ENCODE measurements around the gene GNE. TPM values are rescaled to one million over a fixed set of nuclear protein-coding genes. Genes with fewer than 3 reads are reported as not detected.
A peak's percentile ranks its signal among the peaks of the same experiment; 100 is the strongest.
"Not testable (repeated sequence)": the region's sequence is repeated elsewhere in the genome, so short reads cannot be mapped to it uniquely, and the experiment has no call there.

GNE gene
- total RNA-seq, 6 experiments from 2014 or later: 45.4 to 133 (median 76.5) TPM

- 7% methylated on average over 9 of the region's 9 CpGs for WGBS (ENCODE audit: insufficient coverage, low coverage, low lambda C conversion rate, missing lambda C conversion rate)
- Histone ChIP-seq H3K27ac (peak overlapping the region; percentile 82 to 93 (median 83)), H3K36me3 (no peaks in the 10 kb centered on the region), H3K9me3 (no peaks in the 10 kb centered on the region), H3K4me3 (peak overlapping the region; percentile 95 to 99 (median 95)), H3K27me3 (no peaks in the 10 kb centered on the region), H3K4me1 (peaks cover 0 to 22% (median 12%) of the 10 kb centered on the region in 4 donors)
- intact Hi-C loops (cut with DNase I): no loop called here
- peak in 1 of 4 donors; percentile 8 for ATAC-seq
- TF ChIP-seq POLR2A (IDR thresholded peaks at IDR 0.05): no peak
- no peak for TF ChIP-seq CTCF (IDR thresholded peaks at IDR 0.05)
- no peak for DNase-seq
Observed at GRCh38 chr9:36189976-36190375, 68.3 kb downstream of the GNE start.

- no peak overlapping the region for H3K4me3 ChIP-seq
- no peaks in the 10 kb centered on the region for H3K36me3 ChIP-seq
- no peaks in the 10 kb centered on the region for H3K27me3 ChIP-seq
- no peak for DNase-seq
- no peak for TF ChIP-seq POLR2A (IDR thresholded peaks at IDR 0.05)
- TF ChIP-seq CTCF (IDR thresholded peaks at IDR 0.05): no peak
- intact Hi-C loops (cut with DNase I): no loop called here
- H3K4me1 ChIP-seq: peaks cover 0 to 16% (median 8%) of the 10 kb centered on the region in 4 donors
- no peaks in the 10 kb centered on the region for H3K9me3 ChIP-seq
- WGBS (ENCODE audit: insufficient coverage, low coverage, low lambda C conversion rate, missing lambda C conversion rate): 70% methylated on average over 5 of the region's 5 CpGs
- no peak for ATAC-seq
- H3K27ac ChIP-seq: no peak overlapping the region
Observed at GRCh38 chr9:36188212-36188611, 70.0 kb downstream of the GNE start.

- DNase-seq: no peak
- intact Hi-C loops (cut with DNase I): no loop called here
Observed at GRCh38 chr9:36187414-36187813, 70.8 kb downstream of the GNE start.

GRCh38 chr9:36180243-36180642 is 78.0 kb downstream of the GNE start:
- DNase-seq; H3K27ac ChIP-seq; H3K4me3 ChIP-seq; H3K4me1 ChIP-seq; ATAC-seq; H3K27me3 ChIP-seq; intact Hi-C loops (cut with DNase I); H3K36me3 ChIP-seq; H3K9me3 ChIP-seq: not testable (repeated sequence)
- WGBS (ENCODE audit: insufficient coverage, low coverage, low lambda C conversion rate, missing lambda C conversion rate): 87% methylated on average over 5 of the region's 6 CpGs

More at GRCh38 chr9:36187414-36187813, 70.8 kb downstream of the GNE start:
- H3K27me3 ChIP-seq: no peaks in the 10 kb centered on the region
- no peaks in the 10 kb centered on the region for H3K9me3 ChIP-seq
- H3K4me3 ChIP-seq: no peak overlapping the region
- H3K36me3 ChIP-seq: no peaks in the 10 kb centered on the region
- H3K4me1 ChIP-seq: peaks cover 0 to 9% (median 4%) of the 10 kb centered on the region in 4 donors
- no peak for TF ChIP-seq CTCF (IDR thresholded peaks at IDR 0.05)
- no peak for TF ChIP-seq POLR2A (IDR thresholded peaks at IDR 0.05)
- ATAC-seq: no peak
- H3K27ac ChIP-seq: no peak overlapping the region

- Histone ChIP-seq H3K27me3 (no peaks in the 10 kb centered on the region), H3K9me3 (no peaks in the 10 kb centered on the region), H3K36me3 (no peaks in the 10 kb centered on the region), H3K27ac (no peak overlapping the region), H3K4me3 (no peak overlapping the region), H3K4me1 (no peaks in the 10 kb centered on the region)
- DNase-seq (no peak), ATAC-seq (no peak)
- TF ChIP-seq CTCF (IDR thresholded peaks at IDR 0.05) (no peak), POLR2A (IDR thresholded peaks at IDR 0.05) (no peak)
- intact Hi-C loops (cut with DNase I): loop anchor here in 1 of 2 donors (10.0 kb wide), 1 partner anchor 63 kb away; no protein-coding TSS in a partner anchor
- 63% methylated on average over 4 of the region's 4 CpGs for WGBS (ENCODE audit: insufficient coverage, low coverage, low lambda C conversion rate, missing lambda C conversion rate)
Observed at GRCh38 chr9:36177571-36177970, 80.7 kb downstream of the GNE start.

- H3K4me1 ChIP-seq, H3K27me3 ChIP-seq, H3K36me3 ChIP-seq, H3K9me3 ChIP-seq, H3K4me3 ChIP-seq, ATAC-seq, H3K27ac ChIP-seq, DNase-seq: not testable (repeated sequence)
- 91% methylated on average over 5 of the region's 10 CpGs for WGBS (ENCODE audit: insufficient coverage, low coverage, low lambda C conversion rate, missing lambda C conversion rate)
- intact Hi-C loops (cut with DNase I): loop anchor here in 1 of 2 donors (10.0 kb wide), 1 partner anchor 62 kb away; no protein-coding TSS in a partner anchor
Observed at GRCh38 chr9:36176496-36176895, 81.8 kb downstream of the GNE start.

GRCh38 chr9:36175209-36175608 is 83.0 kb downstream of the GNE start:
- intact Hi-C loops (cut with DNase I): loop anchor here in 1 of 2 donors (10.0 kb wide), 1 partner anchor 60 kb away; no protein-coding TSS in a partner anchor
- DNase-seq, H3K4me1 ChIP-seq, H3K36me3 ChIP-seq, H3K27ac ChIP-seq, H3K9me3 ChIP-seq, ATAC-seq, H3K4me3 ChIP-seq, H3K27me3 ChIP-seq: not testable (repeated sequence)
- WGBS (ENCODE audit: insufficient coverage, low coverage, low lambda C conversion rate, missing lambda C conversion rate): 83% methylated on average over 3 of the region's 3 CpGs
